ENCODE results near the gene KIF1B.

GRCh38 chr1:10338611-10339010, 128.2 kb downstream of the KIF1B start:
- TF ChIP-seq, protein P1, sequence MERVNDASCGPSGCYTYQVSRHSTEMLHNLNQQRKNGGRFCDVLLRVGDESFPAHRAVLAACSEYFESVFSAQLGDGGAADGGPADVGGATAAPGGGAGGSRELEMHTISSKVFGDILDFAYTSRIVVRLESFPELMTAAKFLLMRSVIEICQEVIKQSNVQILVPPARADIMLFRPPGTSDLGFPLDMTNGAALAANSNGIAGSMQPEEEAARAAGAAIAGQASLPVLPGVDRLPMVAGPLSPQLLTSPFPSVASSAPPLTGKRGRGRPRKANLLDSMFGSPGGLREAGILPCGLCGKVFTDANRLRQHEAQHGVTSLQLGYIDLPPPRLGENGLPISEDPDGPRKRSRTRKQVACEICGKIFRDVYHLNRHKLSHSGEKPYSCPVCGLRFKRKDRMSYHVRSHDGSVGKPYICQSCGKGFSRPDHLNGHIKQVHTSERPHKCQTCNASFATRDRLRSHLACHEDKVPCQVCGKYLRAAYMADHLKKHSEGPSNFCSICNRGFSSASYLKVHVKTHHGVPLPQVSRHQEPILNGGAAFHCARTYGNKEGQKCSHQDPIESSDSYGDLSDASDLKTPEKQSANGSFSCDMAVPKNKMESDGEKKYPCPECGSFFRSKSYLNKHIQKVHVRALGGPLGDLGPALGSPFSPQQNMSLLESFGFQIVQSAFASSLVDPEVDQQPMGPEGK (tag by site-specific recombination; IDR thresholded peaks at IDR 0.05) = no peak
- TF ChIP-seq ZNF114 (tag by site-specific recombination; IDR thresholded peaks at IDR 0.05) (no peak), ZNF48 (tag by site-specific recombination; IDR thresholded peaks at IDR 0.05) (no peak), GLIS1 (tag by site-specific recombination; IDR thresholded peaks at IDR 0.05) (no peak)
- TF ChIP-seq, protein P2, sequence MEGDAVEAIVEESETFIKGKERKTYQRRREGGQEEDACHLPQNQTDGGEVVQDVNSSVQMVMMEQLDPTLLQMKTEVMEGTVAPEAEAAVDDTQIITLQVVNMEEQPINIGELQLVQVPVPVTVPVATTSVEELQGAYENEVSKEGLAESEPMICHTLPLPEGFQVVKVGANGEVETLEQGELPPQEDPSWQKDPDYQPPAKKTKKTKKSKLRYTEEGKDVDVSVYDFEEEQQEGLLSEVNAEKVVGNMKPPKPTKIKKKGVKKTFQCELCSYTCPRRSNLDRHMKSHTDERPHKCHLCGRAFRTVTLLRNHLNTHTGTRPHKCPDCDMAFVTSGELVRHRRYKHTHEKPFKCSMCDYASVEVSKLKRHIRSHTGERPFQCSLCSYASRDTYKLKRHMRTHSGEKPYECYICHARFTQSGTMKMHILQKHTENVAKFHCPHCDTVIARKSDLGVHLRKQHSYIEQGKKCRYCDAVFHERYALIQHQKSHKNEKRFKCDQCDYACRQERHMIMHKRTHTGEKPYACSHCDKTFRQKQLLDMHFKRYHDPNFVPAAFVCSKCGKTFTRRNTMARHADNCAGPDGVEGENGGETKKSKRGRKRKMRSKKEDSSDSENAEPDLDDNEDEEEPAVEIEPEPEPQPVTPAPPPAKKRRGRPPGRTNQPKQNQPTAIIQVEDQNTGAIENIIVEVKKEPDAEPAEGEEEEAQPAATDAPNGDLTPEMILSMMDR (tag by site-specific recombination; IDR thresholded peaks at IDR 0.05) = no peak
